Bronchial epithelial cell (primary cell): ENCODE measurements around the gene MATK. TPM values are rescaled to one million over a fixed set of nuclear protein-coding genes. Genes with fewer than 3 reads are reported as not detected.

Source experiments
- DNase-seq: peaks from one replicate; pipeline ENCODE4 v3.0.0-alpha.2; 2010; ENCODE audit warnings: low read depth
- FAIRE-seq: peaks from 2 replicates; lab custom pipeline; 2011; peaks lifted over from hg19 to GRCh38; lab: Jason Lieb, UNC
- H3K27me3 ChIP-seq: 2 replicates; pipeline ENCODE4 v1.5.1; 2011; ENCODE audit warnings: low read length; ENCODE audit not compliant: control insufficient read depth, insufficient read depth
- H3K36me3 ChIP-seq: 2 replicates; pipeline ENCODE4 v1.5.1; 2011; ENCODE audit warnings: low read length; ENCODE audit not compliant: control insufficient read depth, insufficient read depth
- H3K4me3 ChIP-seq: 2 replicates; pipeline ENCODE4 v1.5.1; 2011; ENCODE audit warnings: mild to moderate bottlenecking, low read depth, low read length, control low read depth
- total RNA-seq: library from RNA; depleted of rRNA; stranded (reverse); fragments of >200 nt; gene quantifications from 2 replicates; pipeline ENCODE4 v1.2.1, GENCODE V29; 2014
- TF ChIP-seq, protein P1 (sequence below): IDR thresholded peaks from 2 replicates; pipeline ENCODE4 v1.5.1; 2011; ENCODE audit warnings: mild to moderate bottlenecking, moderate library complexity, low read length, control low read depth, inconsistent platforms; ENCODE audit not compliant: insufficient read depth, severe bottlenecking

The MATK gene
- total RNA-seq, 1 donor from 2014 or later, result not detected

DNA sequence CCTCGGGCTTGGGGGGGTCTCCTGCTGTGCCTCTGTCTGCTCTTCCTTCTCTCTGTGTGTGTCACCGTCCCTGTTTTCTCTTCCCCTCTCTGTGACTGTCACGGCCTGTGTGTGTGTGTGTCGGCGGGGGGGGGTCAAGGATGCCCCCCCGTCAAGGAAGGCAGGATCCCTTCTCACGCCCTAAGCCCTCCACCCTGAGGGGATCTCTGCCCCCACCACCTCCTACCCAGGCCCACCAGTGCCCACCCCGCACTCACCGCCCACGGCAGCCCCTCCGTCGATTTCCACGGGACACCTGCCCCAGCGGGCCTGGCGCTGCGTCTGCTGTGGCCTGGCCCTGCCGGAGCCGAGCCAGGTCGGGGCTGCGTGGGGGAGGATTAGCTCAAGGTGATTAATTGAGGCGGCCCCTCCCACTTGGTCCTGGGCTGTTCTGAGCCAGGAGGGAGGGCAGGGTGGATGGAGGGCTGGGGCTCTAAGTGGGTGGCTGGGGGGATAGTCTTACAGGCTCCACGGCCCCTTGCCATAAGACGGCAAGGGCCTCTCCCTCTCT lies 14.2 kb downstream of the MATK start, which contains the start of gene RAX2:
Gene RAX2, minus strand, starts transcription at position 323 of the 550 bp plus-strand sequence. CDS start 486 bp downstream, outside the sequence.
- Histone ChIP-seq H3K36me3 (peaks cover 3% of the 10 kb centered on the region), H3K4me3 (no peak within 1 kb of the TSS), H3K27me3 (no peaks in the 10 kb centered on the region)
- FAIRE-seq (no peak), DNase-seq (no peak)
- TF ChIP-seq, protein P1, sequence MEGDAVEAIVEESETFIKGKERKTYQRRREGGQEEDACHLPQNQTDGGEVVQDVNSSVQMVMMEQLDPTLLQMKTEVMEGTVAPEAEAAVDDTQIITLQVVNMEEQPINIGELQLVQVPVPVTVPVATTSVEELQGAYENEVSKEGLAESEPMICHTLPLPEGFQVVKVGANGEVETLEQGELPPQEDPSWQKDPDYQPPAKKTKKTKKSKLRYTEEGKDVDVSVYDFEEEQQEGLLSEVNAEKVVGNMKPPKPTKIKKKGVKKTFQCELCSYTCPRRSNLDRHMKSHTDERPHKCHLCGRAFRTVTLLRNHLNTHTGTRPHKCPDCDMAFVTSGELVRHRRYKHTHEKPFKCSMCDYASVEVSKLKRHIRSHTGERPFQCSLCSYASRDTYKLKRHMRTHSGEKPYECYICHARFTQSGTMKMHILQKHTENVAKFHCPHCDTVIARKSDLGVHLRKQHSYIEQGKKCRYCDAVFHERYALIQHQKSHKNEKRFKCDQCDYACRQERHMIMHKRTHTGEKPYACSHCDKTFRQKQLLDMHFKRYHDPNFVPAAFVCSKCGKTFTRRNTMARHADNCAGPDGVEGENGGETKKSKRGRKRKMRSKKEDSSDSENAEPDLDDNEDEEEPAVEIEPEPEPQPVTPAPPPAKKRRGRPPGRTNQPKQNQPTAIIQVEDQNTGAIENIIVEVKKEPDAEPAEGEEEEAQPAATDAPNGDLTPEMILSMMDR, result no peak

DNA sequence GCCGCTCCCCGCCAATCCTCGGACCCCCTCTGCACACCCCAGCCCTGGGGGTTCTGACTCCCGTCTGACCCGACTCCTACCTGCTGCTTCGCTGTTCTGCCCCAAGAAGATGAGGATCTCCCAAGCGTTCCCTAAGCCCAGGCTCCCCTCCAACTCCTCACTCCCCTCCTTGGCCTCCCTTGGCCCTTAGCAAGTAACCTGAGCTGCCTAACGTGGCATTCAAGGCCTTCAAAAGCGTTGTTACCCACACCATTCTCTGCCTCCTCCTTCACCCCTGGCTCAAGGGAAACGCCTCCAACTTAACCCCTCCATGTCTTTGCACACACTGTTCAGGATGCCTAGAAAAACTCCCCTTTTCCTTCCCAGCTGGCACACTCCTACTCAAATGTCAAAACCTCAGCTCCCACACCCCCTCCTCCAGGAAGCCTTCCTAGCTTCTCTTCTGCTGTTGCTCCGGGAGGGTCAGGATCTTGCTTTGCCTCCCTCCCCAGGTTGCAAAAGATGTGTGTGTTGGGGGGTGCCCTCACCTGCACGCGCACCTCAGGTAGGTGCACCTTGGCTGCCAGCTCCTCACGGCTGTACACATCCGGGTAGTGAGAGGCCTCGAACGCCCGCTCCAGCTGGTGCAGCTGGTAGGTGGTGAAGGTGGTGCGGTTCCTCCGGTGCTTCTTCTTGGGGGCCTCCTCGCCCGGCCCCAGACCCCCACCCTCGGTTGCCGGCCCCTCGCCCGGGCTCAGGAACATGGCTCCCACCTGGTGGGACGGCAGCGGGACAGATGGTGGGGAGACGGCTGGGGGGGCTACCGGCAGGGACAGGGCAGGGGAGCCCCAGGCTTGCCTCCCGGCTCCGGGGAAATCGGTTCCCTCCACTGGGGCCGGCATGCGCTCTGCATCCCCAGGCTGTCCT lies 14.9 kb downstream of the MATK start:
- TF ChIP-seq, protein P1, result no peak
- FAIRE-seq, result no peak
- DNase-seq, result no peak
- Histone ChIP-seq H3K36me3 (peaks cover 9% of the 10 kb centered on the region), H3K27me3 (no peaks in the 10 kb centered on the region), H3K4me3 (no peak overlapping the region)

DNA sequence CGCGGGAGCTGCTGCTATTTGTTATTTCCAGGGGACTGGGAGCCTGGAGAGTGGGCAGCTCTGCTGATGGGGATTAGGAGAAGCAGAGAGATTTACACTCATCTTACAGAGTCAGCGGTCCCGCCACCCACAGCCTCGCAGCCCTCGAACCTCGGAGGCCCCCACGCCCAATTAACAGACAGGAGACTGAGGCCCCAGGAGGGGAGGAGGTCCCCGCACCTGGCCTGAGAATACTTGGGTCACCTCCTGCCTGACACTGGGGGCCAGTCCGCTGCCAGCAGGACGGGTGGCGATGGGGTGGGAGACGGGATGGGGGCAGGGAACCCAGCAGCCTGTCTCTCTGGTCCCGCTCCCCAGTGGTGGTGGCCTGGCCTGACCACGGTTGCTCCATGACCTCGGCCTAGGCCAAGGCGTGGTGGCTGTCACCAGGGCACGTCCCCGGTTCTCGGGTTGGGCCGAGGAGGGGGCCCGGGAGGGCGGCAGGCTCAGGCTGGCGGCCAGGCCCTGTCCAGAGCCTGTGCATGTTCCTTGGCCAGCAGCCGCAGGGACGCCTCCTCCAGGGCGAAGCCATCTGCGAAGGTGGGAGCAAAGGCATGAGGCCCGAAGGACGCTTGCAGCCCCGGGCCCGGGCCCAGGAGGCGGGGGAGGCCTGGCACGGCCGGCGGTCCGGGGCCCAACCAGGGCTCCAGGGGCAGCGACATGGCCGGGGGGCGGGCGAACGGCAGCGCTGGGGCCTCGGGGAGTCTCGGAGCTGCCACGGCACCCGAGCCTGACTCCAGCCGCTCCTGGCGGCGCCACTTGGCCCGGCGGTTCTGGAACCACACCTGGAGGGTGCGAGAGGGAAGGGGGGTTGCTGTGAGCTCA lies 15.8 kb downstream of the MATK start:
- Histone ChIP-seq H3K36me3 (peaks cover 9% of the 10 kb centered on the region), H3K4me3 (no peak overlapping the region), H3K27me3 (no peaks in the 10 kb centered on the region)
- TF ChIP-seq, protein P1, result no peak
- DNase-seq, result no peak
- no peak for FAIRE-seq

DNA sequence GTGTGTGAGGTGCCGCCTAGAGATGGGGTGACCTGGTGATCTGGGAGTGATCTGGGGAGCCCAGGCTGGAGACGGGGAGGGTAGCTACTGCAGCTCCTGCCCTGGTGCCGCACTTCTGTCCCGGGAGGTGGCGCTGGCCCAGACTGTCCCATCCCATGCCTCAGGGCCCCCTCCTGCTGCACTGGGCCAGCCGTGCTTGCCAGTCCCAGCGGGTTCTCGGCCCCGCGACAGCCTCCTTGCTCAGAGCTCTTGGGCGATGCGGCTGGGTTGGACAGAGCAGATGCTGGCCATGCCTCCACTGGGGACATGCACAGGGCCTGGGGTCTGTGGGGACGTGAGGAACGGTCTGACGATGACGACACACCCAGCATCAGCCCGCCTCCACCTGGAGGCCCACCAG lies 16.7 kb downstream of the MATK start:
- TF ChIP-seq, protein P1, result no peak
- no peak for FAIRE-seq
- peaks cover 13% of the 10 kb centered on the region for H3K36me3 ChIP-seq
- no peaks in the 10 kb centered on the region for H3K27me3 ChIP-seq
- no peak for DNase-seq
- H3K4me3 ChIP-seq, result no peak overlapping the region

DNA sequence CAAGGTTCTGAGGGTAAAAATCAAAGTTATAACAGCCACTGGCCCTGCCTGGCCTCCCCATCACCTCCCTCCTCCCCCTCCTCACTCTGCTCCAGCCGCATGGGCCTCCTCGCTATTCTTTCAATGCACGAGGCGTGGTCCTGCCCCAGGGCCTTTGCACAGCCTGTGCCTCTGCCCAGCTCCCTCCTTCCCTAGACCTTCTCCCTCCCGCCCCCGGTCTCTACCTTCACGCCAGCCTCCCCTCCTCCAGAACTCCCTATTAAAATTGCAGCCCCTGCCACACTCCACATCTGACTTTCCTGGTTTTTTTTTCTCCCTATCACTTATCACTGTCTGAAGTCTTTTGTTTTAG lies 17.5 kb downstream of the MATK start:
- H3K36me3 ChIP-seq, result peaks cover 13% of the 10 kb centered on the region
- DNase-seq, result no peak
- no peak overlapping the region for H3K4me3 ChIP-seq
- TF ChIP-seq, protein P1, result no peak
- H3K27me3 ChIP-seq, result no peaks in the 10 kb centered on the region
- no peak for FAIRE-seq
